Measurements from ENCODE around the gene IKZF2. TPM values are rescaled to one million over a fixed set of nuclear protein-coding genes. Genes with fewer than 3 reads are reported as not detected.
A peak's percentile ranks its signal among the peaks of the same experiment; 100 is the strongest.

IKZF2 gene
- total and polyA plus RNA-seq, 9 of the 15 experiments (the other 6 are each of a cell fraction or from before 2014, with no cell fraction given), result 0.04 to 0.54 (median 0.22) TPM

GRCh38 chr2:213151437-213152064 is at the start of gene IKZF2 (continued):
- TF ChIP-seq HMGXB4 (CRISPR knock-in tag; IDR thresholded peaks at IDR 0.05) (no peak), ADNP (tag; IDR thresholded peaks at IDR 0.05) (no peak), ZNF639 (CRISPR knock-in tag; conservative IDR thresholded peaks at IDR 0.05 in 1 of 2, IDR thresholded peaks at IDR 0.05 in 1 of 2) (peak in 1 of 2 experiments; percentile 69; a peak in 1 of 4 replicates), CTBP1 (IDR thresholded peaks at IDR 0.05; ENCODE audit: borderline replicate concordance) (peak; percentile 82), CREBBP (IDR thresholded peaks at IDR 0.05; ENCODE audit: low read depth, low read length) (no peak), L3MBTL2 (IDR thresholded peaks at IDR 0.05) (peak; percentile 82), JUNB (CRISPR knock-in tag; conservative IDR thresholded peaks at IDR 0.05) (no peak), ZBTB17 (CRISPR knock-in tag; IDR thresholded peaks at IDR 0.05) (peak; percentile 99), ZNF699 (CRISPR knock-in tag; IDR thresholded peaks at IDR 0.05; ENCODE audit: insufficient replicate concordance) (no peak), U2AF2 (optimal IDR thresholded peaks at IDR 0.05; ENCODE audit: low read depth, low read length) (no peak), ZNF3 (CRISPR knock-in tag; IDR thresholded peaks at IDR 0.05) (no peak), E2F3 (CRISPR knock-in tag; IDR thresholded peaks at IDR 0.05) (peak; percentile 9; the same call in 1 of the 2 replicates), NCOA1 (IDR thresholded peaks at IDR 0.05; ENCODE audit: low read depth) (no peak), NR1H2 (CRISPR knock-in tag; IDR thresholded peaks at IDR 0.05) (no peak), NR0B1 (IDR thresholded peaks at IDR 0.05; ENCODE audit: partially characterized antibody) (no peak), ZNF436 (CRISPR knock-in tag; IDR thresholded peaks at IDR 0.05) (no peak), PTRF (tag; IDR thresholded peaks at IDR 0.05) (no peak)
- TF ChIP-seq, protein P1, sequence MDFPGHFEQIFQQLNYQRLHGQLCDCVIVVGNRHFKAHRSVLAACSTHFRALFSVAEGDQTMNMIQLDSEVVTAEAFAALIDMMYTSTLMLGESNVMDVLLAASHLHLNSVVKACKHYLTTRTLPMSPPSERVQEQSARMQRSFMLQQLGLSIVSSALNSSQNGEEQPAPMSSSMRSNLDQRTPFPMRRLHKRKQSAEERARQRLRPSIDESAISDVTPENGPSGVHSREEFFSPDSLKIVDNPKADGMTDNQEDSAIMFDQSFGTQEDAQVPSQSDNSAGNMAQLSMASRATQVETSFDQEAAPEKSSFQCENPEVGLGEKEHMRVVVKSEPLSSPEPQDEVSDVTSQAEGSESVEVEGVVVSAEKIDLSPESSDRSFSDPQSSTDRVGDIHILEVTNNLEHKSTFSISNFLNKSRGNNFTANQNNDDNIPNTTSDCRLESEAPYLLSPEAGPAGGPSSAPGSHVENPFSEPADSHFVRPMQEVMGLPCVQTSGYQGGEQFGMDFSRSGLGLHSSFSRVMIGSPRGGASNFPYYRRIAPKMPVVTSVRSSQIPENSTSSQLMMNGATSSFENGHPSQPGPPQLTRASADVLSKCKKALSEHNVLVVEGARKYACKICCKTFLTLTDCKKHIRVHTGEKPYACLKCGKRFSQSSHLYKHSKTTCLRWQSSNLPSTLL (IDR thresholded peaks at IDR 0.05), result no peak
- TF ChIP-seq, protein P2, sequence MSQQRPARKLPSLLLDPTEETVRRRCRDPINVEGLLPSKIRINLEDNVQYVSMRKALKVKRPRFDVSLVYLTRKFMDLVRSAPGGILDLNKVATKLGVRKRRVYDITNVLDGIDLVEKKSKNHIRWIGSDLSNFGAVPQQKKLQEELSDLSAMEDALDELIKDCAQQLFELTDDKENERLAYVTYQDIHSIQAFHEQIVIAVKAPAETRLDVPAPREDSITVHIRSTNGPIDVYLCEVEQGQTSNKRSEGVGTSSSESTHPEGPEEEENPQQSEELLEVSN (IDR thresholded peaks at IDR 0.05; ENCODE audit: borderline replicate concordance in 1 of 2, extremely low read depth in 1 of 2, insufficient read depth in 1 of 2, insufficient read length in 1 of 2, low read depth in 1 of 2, low read length in 1 of 2, poor library complexity in 1 of 2, severe bottlenecking in 1 of 2), result peak; percentile 58 to 70
